HCT116 (cell line): Measurements from ENCODE around the gene PWP2.
"Not testable (repeated sequence)": the region's sequence is repeated elsewhere in the genome, so short reads cannot be mapped to it uniquely, and the experiment has no call there.

Experiments
- TF ChIP-seq, protein P1 (sequence below): IDR thresholded peaks from 2 replicates; pipeline ENCODE4 v1.6.1; 2012
- TF ChIP-seq, protein P2 (sequence below), 3 experiments: fragments of 200-600 bp in 1 of 3; sonication (generic) in 1 of 3; IDR thresholded peaks in 2 of 3; conservative IDR thresholded peaks in 1 of 3; 2 replicates each; pipeline ENCODE4 v1.5.1; 2012 to 2017; ENCODE audit warnings: low read depth in 2 of 3, low read length in 2 of 3, antibody characterized with exemption in 1 of 3, borderline replicate concordance in 1 of 3, control low read depth in 1 of 3, mild to moderate bottlenecking in 1 of 3, mixed read lengths in 1 of 3, mixed run types in 1 of 3, moderate library complexity in 1 of 3; ENCODE audit not compliant: insufficient read depth in 1 of 3

DNA sequence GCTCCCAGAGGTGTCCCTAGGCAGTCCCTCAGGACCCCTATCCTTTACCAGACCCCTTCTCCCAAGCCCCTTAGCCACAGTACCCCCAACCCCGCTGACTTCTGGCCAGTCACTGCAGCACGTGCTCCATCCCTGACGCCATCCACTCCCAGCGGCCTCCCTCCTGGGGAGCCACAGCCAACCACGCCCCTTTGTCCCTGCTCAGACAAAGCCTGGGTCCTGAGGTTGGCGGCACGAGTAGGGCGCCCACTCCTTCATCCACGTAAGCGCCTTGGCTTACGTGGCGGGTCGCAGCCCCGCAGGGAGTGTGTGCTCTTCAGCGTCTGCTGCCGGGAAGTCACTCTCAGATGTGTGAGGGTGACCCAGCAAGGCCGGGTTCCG, 33.3 kb downstream of the PWP2 start:
- TF ChIP-seq, protein P1, sequence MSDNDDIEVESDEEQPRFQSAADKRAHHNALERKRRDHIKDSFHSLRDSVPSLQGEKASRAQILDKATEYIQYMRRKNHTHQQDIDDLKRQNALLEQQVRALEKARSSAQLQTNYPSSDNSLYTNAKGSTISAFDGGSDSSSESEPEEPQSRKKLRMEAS = not testable (repeated sequence)
- TF ChIP-seq, protein P2, sequence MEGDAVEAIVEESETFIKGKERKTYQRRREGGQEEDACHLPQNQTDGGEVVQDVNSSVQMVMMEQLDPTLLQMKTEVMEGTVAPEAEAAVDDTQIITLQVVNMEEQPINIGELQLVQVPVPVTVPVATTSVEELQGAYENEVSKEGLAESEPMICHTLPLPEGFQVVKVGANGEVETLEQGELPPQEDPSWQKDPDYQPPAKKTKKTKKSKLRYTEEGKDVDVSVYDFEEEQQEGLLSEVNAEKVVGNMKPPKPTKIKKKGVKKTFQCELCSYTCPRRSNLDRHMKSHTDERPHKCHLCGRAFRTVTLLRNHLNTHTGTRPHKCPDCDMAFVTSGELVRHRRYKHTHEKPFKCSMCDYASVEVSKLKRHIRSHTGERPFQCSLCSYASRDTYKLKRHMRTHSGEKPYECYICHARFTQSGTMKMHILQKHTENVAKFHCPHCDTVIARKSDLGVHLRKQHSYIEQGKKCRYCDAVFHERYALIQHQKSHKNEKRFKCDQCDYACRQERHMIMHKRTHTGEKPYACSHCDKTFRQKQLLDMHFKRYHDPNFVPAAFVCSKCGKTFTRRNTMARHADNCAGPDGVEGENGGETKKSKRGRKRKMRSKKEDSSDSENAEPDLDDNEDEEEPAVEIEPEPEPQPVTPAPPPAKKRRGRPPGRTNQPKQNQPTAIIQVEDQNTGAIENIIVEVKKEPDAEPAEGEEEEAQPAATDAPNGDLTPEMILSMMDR (IDR thresholded peaks at IDR 0.05 in 2 of 3, conservative IDR thresholded peaks at IDR 0.05 in 1 of 3; ENCODE audit: borderline replicate concordance in 1 of 3, insufficient read depth in 1 of 3, low read depth in 2 of 3, low read length in 2 of 3) = not testable (repeated sequence)
